ENCODE results near the gene INPP4B.

INPP4B gene

DNA sequence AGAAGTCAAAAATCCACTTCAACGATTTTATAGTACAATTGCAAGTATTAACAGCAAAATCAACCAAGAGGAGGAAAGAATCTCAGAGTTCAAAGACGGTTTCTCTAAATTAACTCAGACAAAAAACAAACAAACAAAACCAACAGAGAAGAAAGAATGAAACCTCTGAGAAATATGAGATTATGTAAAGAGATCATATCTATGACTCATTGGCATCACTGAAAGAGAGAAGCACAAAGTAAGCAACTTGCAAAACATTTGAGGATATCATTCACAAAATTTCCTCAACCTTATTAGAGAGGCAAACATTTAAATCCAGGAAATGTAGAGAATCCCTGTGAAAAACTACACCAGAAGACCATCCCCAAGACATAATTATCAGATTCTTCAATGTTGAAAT, 370.4 kb downstream of the INPP4B start:
- FAIRE-seq (no peak), DNase-seq (ENCODE audit: low spot score) (no peak)

DNA sequence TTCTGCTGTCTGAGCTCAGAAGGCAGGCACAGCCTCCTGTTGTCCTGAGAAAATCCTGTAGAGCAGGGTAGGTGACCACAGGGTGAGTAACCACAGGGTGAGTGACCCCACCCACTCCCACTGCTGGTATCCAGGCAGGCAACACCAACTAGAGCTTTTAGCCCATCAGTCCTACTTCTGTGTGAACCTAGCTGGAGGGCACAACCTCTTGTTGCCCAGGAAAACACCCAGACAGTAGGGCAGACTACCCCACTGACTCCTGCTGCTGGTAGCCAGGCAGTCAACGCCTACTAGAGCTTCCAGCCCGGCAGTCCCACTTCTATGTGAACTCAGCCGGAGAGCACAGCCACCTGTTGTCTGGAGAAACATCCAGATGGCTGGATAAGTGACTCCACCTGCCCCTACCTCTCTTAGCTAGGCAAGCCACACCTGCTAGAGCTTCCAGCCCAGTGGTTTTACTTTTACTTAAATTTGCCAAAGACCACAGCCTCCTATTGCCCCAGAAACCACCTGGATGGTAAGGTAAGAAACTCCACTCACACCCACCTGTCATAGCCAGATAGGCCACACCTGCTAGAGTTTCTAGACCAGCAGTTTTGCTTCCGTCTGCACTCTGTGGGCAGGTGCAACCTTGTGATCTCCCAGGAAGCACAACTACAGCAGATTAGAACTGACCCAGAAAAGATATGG, 371.6 kb downstream of the INPP4B start:
- FAIRE-seq (no peak), DNase-seq (ENCODE audit: low spot score) (no peak)

DNA sequence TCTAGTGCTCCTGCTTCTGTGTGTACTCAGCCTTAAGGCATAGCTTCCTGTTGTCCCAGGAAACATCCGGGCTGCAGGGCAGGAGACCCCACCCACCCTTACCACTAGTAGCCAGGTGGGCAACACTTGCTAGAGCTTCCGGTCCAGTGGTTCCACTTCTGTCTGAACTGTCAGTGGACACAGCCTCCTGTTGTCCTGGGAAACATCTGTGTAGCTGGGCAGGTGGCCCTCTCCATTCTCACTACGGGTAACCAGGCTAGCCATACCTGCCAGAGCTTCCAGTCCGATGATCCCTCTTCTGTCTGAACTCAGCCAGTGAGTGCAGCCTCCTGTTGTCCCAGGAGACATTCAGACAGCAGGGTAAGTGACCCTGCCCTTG, 372.2 kb downstream of the INPP4B start:
- DNase-seq (ENCODE audit: low spot score) (no peak), FAIRE-seq (no peak)

DNA sequence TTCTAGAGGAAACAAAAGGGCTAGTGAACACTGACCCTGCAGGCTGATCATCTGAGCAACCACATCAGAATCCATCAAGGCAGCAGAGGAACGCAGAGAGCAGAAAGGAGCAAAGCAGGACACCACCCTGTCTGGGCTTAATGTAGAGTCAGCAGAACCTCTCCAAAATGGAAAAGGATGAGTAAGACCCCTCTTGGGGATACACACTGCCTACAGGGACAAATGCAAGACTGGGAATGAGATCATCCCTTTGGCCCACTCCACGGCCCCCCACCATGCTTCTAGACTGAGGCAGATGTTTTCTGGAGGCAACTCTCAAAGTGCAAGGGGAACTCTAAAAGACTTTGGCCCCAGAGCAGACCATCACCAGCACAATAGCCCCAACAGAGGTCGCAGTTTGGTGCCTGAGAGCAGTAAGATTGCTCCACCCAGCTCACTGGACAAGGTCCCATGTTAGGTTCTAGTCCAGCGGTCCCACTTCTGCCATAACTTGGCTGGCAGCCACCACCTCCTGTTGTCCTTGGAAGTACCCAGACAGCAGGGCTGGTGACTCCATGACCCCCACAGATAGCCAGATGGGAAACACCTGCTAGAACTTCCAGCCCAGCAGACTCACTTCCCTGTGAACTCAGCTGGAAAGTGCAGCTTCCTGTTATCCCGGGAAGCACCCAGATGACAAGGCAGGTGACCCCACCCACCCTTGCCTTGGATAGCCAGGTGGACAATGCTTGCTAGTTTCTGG, 372.7 kb downstream of the INPP4B start:
- FAIRE-seq = no peak

DNA sequence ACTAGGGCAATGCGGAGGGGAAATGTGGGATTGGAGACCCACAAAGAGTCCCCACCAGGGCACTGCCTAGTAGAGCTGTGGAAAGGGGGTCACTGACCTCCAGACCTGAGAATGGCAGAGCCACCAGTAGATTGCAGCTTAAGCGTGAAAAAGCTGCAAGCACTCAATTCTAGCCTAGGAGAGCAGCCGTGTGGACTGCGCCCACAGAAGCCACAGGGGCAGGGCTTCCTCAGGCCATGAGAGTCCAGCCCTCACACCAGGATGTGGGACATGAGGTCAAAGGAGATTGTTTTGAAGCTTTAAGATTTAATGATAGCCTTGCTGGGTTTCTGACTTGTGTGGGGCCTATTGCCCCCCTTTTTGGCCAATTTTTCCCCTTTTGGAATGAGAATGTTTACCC, 379.0 kb downstream of the INPP4B start:
- no peak for FAIRE-seq
- DNase-seq (ENCODE audit: low spot score) = no peak

More for the DNA sequence above, 372.7 kb downstream of the INPP4B start:
- DNase-seq (ENCODE audit: low spot score) = no peak

DNA sequence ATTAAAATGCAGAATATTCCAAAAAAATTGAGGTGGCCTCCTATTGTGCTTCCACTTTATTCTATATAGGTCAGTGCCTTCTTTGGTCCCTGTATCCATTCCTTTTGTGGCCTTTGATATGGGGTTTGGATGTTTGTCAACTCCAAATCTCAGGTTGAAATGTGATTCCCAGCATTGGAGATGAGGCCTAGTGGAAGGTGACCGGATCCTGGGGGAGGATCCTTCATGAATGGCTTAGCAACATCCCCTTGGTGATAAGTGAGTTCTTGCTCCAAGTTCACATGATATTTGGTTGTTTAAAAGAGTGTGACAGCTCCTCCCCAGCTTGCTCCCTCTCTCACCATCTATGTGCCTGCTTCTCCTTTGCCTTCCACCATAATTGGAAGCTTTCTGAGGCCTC, 380.6 kb downstream of the INPP4B start:
- no peak for FAIRE-seq

DNA sequence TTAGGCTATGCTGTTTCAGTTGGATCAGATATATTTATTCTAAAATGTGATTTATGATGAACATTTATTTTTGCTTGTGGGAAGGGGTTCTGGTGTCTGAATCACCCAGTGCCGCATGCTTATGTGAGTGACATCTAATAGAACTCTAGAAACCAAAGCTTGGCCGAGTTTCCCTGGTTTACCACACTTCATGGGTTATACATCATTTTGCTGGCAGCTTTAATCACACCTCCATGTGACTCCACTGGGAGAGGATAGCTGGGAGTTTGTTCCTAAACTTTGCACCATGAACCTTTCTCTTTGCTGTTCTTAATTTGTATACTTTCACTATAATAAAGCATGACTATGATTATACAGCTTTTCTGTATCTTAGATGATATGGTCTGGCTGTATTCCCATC, 382.9 kb downstream of the INPP4B start:
- DNase-seq (ENCODE audit: low spot score) (no peak), FAIRE-seq (no peak)

More for the DNA sequence above, 380.6 kb downstream of the INPP4B start:
- DNase-seq (ENCODE audit: low spot score) = no peak

DNA sequence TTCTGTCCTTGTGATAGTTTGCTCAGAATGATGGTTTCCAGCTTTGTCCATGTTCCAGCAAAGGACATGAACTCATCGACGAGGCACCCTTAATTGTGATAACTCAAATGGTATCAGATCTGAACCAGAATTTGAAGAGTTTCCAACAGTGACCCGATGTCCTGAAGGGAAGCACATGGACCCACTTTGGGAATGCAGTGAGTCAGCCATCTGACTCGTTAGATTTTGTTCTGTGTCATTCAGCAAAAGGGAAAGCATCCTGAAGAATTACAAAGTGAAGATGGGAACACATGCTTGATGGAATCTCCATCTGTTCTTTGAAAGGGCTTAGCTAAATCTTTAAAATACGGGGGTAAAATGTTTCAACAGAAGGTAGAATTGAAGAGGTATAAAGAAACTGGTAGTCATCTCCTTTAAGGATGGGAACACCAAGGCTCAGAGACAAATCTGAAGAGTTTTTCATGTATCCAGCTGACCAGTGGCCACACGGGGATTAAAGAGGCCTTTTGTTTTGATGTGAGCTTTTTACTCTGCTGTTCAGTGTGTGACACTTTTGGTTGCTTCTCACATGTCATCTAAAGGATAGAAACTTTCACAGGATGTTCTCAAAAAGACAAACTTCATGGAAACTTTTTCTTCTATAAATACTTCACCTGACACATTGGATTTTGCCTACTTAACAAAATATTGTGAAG, 393.8 kb downstream of the INPP4B start:
- no peak for FAIRE-seq
- DNase-seq (ENCODE audit: low spot score) = no peak

DNA sequence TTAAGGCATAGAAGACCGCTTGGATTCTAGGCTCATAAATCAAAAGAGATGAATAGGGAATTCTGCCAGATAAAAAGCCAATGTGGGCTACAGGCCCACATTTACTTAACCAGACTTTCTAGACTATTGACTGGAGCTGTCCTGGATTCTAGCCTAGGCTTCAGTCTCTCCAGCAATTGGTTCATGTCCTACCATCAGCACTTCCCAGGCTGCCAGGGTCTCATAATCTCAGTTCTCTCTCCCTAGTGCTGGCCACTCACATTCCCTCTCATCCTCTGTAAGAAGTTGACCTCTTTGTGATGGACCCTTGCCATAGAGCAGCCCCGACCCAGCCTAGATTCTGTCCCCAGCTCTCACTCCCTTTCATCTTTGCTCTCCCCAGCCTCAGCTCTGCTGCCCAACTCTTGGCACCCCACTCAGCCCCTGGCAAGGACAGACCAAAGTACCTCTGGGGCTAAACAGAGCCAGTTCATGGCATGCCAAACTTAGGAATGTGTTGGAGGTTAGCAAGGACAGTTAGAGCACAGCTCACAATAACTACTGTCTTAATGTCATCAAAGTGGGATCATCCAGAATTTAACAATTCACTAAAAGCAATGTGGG, 396.2 kb downstream of the INPP4B start:
- no peak for DNase-seq (ENCODE audit: low spot score)

DNA sequence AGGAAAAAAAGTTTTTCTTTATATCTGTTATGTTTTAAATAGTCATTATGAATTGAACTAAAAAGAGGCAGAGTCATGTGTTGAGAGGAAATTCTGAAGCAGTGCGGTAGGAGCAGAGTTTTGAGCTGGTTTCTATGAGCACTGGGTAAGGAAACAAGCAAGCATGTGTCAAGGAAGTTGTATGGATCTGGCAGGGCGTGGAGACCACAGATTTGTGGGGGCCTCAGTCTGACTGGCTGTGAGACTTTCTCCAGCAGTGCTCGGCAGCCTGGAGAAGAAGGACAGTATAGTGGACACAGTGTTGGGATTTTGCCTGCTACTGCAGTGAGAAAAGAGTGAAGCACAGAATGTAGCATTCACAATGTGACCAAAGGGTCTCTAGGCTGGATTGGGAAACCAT, 399.1 kb downstream of the INPP4B start:
- DNase-seq (ENCODE audit: low spot score) (no peak), FAIRE-seq (no peak)

More for the DNA sequence above, 396.2 kb downstream of the INPP4B start:
- FAIRE-seq = no peak

DNA sequence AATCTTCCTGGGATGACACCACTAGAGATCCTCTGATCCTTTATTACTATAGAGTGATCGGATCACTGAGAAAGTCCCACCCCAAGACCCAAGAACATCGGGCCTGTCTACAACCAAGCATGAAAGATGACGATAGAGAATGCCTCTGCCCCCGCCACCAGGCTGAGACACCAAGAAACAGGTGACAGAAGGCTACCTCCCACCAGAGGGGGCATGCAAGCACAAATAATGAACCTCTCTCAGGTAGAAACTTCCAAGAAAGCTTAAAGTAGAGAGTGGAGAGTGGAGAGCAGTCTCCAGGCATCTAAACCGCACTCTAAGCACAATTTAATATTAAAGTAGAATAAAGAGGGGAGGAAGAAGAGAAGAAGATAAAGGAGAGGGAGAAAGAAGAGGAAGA, 402.6 kb downstream of the INPP4B start:
- DNase-seq (ENCODE audit: low spot score) (no peak), FAIRE-seq (no peak)

DNA sequence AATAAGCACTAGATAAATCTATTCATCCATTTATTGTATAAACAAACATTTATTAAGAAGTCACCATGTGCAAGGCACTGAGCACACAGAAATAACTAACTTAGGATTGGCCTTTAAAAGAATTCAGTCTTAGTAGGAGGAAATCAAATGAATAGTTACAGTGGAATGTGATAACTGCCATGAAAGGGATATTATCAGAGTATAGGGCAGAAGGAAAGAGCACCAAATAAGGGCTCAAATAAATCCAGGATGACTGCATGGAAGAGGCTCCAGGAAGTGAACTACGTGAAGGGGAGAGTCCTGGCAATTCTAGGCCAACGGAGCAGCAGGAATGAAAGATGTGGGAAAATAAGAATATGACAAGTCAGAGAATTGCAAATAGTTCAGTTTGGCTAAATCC, 406.0 kb downstream of the INPP4B start:
- DNase-seq (ENCODE audit: low spot score) (peak; percentile 5), FAIRE-seq (no peak)

DNA sequence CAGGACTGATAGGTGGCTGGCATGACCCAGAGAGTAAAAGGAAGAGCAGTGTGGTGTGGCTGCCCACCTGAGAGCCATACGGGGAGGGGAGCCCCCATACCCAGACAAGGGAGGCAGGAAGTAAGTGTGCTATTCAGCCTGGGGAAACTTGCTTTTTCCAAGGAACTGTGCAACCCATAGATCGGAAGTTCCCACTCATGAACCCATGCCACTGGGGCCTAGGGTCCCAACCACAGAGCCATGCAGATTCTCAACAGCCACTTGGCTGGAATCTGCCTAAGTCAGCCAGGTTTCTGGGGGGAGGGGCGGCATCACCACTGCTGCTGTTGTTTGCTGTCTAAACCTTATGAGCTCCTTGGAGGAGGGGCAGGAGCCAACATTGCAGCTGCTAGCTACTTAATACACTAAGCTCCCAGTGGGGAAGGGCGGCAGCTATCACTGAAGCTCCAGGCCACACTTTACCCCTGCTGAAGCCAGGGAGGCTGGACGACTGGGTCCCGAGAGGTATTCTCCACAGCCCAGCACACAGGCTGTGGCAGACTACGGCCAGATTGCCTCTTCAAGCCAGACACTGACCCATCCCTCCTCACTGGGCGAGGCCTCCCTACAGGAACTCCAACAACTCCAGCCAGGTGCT, 410.4 kb downstream of the INPP4B start:
- no peak for FAIRE-seq

DNA sequence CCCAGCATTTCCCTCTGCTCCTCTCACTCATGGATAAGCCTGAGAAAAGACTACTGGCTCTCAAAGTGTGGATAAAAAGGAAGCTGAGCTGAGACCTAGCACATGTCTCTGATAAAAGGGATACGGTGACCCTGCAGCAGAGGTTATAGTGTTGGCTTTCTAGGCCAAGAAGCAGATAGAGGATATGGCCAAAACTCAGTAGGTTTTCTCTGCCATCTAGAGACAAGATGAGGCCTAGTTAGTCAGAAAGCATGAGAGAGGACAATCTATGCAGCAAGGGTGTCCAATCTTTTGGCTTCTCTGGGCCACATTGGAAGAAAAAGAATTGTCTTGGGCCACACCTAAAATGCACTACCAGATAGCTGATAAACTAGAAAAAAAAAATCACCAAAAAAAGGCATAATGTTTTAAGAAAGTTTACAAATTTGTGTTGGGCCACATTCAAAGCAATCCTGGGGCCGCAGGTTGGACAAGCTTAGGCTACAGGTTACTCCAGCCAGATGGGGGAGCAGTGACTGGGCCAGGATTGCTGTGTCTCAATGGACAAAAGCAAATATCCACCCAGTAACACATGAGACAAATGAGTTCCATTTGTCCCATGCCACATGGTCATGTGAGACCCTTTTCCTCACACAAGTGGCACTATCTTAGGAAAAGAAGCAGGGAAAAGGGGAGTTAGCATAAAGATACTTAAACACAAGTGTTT, 411.4 kb downstream of the INPP4B start:
- DNase-seq (ENCODE audit: low spot score) (no peak), FAIRE-seq (no peak)

More for the DNA sequence above, 410.4 kb downstream of the INPP4B start:
- no peak for DNase-seq (ENCODE audit: low spot score)

DNA sequence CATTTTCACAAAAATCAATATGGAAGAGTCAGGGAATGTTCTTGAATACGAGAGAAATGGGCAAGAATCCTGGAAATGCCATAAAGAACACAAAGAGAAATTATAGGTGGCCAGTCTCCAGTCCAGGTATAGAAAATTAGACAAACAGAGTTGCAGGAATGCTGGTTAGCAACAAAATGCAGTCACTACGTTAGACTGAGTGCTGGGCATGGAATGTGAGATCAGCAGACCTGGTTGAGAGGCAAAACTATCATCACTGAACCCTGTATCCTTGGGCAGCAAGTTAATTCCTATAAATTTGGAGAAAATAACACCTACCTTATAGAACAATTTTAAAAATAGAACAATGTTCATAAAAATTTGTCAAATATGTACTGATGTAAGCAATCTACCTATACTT, 417.4 kb downstream of the INPP4B start:
- no peak for FAIRE-seq

DNA sequence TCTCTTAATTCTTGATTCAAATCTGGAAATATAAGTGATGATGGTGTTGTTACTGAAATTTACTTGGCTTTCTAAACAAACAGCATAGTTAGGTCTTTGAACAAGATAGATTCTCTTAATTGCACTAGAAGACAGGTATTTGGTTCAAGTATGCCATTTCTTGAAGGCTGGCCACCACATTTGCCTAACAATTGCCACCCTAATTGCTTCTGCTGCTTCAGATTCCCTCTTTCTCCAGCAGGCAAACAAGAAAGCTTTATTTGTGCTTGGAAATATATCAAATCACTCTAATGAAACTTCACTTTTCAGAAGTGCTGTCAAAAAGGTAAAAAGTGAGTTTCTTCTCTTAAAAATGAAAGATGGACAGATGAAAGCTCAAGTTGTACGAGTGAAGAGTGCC, 418.6 kb downstream of the INPP4B start:
- FAIRE-seq (no peak), DNase-seq (ENCODE audit: low spot score) (no peak)

More for the DNA sequence above, 417.4 kb downstream of the INPP4B start:
- no peak for DNase-seq (ENCODE audit: low spot score)

DNA sequence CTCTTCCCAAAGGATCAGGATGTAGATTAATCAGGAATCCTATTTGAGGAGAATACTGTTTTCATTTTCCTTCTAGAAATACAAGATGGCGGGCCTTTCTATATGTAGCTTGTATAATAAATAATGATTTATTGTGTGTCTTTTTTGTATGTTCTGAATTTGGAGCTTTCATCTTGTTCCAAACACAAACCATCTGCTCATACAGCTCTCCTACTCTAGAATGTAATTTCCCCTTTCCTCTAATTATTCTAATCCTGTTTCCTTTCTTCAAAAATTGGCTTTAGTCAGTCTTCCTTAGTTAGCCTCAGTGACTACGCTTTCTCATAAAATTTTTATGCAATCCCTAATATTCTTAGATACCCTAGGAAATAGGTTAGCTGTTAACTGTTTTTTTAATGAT, 422.2 kb downstream of the INPP4B start:
- DNase-seq (ENCODE audit: low spot score) = no peak
- FAIRE-seq = no peak

DNA sequence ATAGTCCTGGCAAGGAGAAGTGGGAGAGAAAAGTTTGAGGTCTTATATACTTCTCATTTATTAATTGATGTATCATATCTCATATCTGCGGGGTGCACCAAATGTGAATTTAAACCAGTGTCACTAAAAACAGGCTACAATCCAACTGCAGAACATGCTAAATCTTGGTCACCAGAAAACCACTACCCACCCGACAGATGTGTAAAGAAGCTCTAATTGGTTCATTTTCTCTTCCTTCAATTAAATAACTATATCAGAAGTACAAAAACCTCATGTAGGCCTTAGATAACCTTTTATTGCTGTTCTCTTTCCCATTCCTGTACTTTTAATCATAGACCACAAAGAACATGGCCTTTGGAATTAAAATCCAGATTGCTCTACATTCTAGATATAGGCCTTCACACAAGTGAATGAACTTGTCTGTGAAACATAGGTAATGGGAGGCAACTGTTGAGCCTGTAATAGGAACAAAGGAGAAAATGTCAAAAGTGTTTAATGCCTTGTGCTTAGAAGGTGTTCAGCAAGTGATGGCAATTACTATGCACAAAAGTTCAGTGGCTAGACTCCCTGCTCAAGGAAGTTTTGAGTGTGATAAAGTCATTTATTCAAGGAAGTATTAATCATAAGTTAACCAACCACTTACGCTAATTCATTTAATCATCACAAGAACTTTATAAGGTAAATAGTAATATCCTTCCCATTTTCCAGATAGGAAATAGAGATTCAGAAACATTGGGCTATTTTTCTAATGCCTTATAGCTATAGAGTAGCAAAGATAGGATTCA, 425.6 kb downstream of the INPP4B start:
- FAIRE-seq = no peak
- DNase-seq (ENCODE audit: low spot score) = no peak

DNA sequence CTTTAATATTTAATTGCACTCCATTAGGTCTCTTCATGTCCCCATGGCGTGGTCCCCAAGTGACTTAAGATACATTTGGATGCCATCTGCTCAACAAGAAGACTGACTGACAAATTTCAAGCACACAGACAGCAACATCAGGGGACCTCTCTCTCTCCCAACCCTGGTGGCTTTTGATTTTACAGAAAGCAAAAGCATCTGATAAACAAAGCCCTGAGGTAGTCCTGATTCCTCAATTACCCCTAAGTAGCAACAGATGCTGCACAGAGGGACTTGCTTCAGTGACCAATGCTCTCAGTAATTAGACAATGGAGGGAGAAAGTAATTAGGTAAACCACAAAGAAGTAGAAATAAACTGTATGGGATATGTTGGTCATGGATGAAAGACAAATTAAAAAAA, 426.4 kb downstream of the INPP4B start:
- FAIRE-seq (no peak), DNase-seq (ENCODE audit: low spot score) (no peak)

DNA sequence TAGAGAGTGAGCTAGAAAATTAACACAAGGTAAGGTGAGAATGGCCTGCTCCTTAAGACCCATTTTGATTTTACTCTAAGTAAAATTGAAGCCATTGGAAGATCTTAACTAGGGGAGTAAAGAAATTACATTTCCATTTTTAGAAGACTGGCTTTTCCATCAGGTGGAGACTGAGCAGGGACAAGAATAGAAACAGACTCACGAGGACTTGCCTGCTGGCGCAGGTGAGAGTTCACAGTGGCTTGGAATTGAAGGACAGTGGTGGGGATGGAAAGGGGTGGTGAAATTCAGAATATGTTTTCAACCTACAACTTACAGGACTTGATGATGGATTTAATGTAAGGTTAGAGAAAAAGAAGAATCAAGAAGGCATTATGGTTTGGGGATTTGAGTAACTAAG, 427.4 kb downstream of the INPP4B start:
- no peak for DNase-seq (ENCODE audit: low spot score)
- no peak for FAIRE-seq

Data from RCC 7860 (cell line).